Measurements from ENCODE around the gene PFN3.

GRCh38 chr5:177357146-177357458, 43.4 kb downstream of the PFN3 start:
- TF ChIP-seq CTCF (IDR thresholded peaks at IDR 0.05) (no peak), POLR2A (IDR thresholded peaks at IDR 0.05) (no peak)

Data from adrenal gland (tissue), 5 donors.